T-helper 17 cell (primary cell): Measurements from ENCODE around the gene TAF11. TPM values are rescaled to one million over a fixed set of nuclear protein-coding genes. Genes with fewer than 3 reads are reported as not detected.
"Not testable (repeated sequence)": the region's sequence is repeated elsewhere in the genome, so short reads cannot be mapped to it uniquely, and the experiment has no call there.

Experiments
- ATAC-seq: fragments of 150-1000 bp; cut with Tn5 transposase; 2 replicates; pipeline ENCODE4 v1.10.0; 2021; ENCODE audit warnings: mild to moderate bottlenecking, moderate library complexity
- DNase-seq, 3 donors: peaks; one replicate each; pipeline versions ENCODE4 v3.0.0 to v3.0.0-alpha.2; 2020 to 2021
- H3K9me3 ChIP-seq: one replicate; pipeline ENCODE4 v1.7.0; 2013; ENCODE audit warnings: low read length, mild to moderate bottlenecking; ENCODE audit not compliant: control insufficient read depth, poor library complexity, severe bottlenecking
- H3K27ac Mint-ChIP-seq: one replicate; pipeline ENCODE4 v1.8.0; 2022; ENCODE audit warnings: mild to moderate bottlenecking, moderate library complexity, mixed read lengths
- H3K27me3 Mint-ChIP-seq: one replicate; pipeline ENCODE4 v1.8.0; 2022; ENCODE audit warnings: mixed read lengths
- H3K36me3 Mint-ChIP-seq: one replicate; pipeline ENCODE4 v1.8.0; 2022; ENCODE audit warnings: low read depth, mixed read lengths
- H3K4me1 Mint-ChIP-seq: one replicate; pipeline ENCODE4 v1.8.0; 2022; ENCODE audit warnings: mild to moderate bottlenecking, mixed read lengths
- H3K4me3 Mint-ChIP-seq: one replicate; pipeline ENCODE4 v1.8.0; 2022; ENCODE audit warnings: mild to moderate bottlenecking, moderate library complexity, mixed read lengths
- total RNA-seq, 4 donors: library from RNA in 2 of 4; stranded (reverse) in 2 of 4; gene quantifications; one replicate each; pipeline ENCODE4 v1.2.3 and lab custom pipeline; 2022 to 2026

The TAF11 gene, protein sequence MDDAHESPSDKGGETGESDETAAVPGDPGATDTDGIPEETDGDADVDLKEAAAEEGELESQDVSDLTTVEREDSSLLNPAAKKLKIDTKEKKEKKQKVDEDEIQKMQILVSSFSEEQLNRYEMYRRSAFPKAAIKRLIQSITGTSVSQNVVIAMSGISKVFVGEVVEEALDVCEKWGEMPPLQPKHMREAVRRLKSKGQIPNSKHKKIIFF
- 10 to 100 TPM; 30.1 to 36.3 TPM for total RNA-seq
- total RNA-seq (lab: John Stamatoyannopoulos, UW), result 74.5 to 85.2 reads per million in 2 donors

DNA sequence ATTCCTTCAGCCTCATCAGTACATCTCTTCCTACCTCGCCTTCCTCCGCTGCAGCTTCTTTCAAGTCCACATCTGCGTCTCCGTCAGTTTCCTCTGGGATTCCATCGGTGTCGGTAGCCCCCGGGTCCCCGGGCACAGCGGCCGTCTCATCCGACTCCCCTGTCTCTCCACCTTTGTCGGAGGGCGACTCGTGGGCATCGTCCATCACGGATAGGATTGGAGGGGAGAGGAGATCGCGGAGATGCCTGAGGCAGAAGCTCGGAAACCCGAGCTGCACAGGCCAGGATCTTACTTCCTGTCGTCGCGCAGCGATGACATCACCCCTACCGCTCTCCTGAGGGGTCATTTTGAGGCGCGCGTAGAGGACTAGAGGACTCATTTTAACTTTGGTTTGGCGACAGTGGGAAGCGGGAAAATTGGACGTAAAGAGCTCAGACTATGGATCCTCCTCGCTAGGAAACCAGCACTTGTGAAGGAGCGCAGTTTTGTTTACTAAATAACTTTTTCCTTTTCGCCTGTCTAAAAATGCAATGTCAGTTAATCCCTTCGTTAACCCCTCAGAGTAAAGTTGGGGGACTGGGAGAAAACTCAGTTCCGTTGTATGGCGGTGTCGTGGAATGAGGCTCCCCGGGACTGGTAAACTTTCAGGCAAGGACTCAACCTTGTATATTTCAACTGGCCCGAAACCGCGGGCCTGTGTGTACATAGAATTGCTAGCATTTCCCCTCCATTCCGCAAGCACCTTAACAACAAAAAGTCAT lies at the start of gene TAF11:
TAF11 (minus strand) TSS at position 290 of the 761 bp plus-strand sequence; CDS start at position 205, 85 bp downstream.
- peak; percentile 75 for ATAC-seq
- Mint-ChIP-seq H3K27me3 (no peaks in the 10 kb centered on the region), H3K4me3 (peak within 1 kb of the TSS; percentile 100), H3K4me1 (peaks cover 47% of the 10 kb centered on the region), H3K36me3 (peaks cover 11% of the 10 kb centered on the region), H3K27ac (peak within 1 kb of the TSS; percentile 100)
- DNase-seq, result peak; percentile 73 to 80 (median 77)
- H3K9me3 ChIP-seq, result no peaks in the 10 kb centered on the region

DNA sequence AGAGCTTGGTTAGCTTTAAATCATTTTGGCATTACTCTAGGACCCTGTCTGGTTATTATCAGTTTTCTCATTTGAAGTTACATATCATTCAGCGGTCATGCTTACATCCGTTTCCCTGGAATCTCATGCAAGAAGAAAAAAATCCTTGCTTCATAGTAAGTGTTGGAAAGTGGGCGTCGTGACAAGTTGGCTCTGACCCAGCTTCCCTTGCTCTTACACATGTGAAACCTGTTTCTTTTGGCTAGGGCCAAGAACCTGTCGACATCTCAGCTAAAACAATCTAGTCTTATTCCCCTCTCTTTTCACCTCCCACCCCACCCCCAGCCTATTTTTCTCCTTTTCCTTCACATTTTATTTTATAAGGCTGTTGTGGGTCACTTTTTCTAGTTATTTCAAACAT lies 46.7 kb upstream of the TAF11 start:
- Mint-ChIP-seq H3K4me3 (no peak overlapping the region), H3K36me3 (peaks cover 2% of the 10 kb centered on the region), H3K27ac (no peak overlapping the region)

DNA sequence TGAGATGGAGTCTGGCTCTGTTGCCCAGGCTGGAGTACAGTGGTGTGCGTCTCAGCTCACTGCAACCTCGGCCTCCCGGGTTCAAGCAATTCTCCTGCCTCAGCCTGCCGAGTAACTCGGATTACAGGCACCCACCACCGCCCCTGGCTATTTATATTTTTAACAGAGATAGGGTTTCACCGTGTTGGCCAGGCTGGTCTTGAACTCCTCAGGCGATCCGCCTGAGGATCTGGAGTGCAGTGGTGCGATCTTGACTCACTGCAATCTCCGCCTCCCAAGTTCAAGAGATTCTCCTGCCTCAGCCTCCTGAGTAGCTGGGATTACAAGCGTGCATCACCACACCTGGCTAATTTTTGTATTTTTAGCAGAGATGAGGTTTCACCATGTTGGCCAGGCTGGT lies 44.4 kb upstream of the TAF11 start:
- H3K27ac Mint-ChIP-seq, H3K27me3 Mint-ChIP-seq, H3K36me3 Mint-ChIP-seq, ATAC-seq, H3K4me3 Mint-ChIP-seq, DNase-seq, H3K9me3 ChIP-seq: not testable (repeated sequence)
- peaks cover 18% of the 10 kb centered on the region for H3K4me1 Mint-ChIP-seq

More for the DNA sequence above, 46.7 kb upstream of the TAF11 start:
- no peaks in the 10 kb centered on the region for H3K27me3 Mint-ChIP-seq
- no peak for ATAC-seq
- H3K4me1 Mint-ChIP-seq, result peaks cover 14% of the 10 kb centered on the region
- no peak for DNase-seq
- H3K9me3 ChIP-seq, result no peaks in the 10 kb centered on the region

DNA sequence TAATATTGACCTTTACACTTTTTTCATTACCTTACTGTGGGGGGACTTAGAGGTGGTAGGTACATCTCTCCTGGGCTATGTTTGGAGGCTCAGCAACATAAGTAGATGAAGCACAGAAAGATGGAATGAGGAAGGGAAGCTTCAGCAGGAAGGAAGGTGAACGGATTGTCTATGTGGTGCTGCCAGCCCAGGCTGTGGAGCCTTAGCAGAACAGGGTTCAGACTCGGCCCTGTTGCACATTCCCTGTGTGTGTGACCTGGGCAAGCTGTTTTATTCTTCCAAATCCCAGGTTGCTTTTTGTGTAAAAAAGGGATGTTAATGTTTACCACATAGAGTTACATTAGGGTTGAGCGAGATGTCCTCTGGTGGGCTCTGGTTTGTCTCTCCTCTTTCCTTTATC lies 42.4 kb upstream of the TAF11 start:
- H3K4me1 Mint-ChIP-seq, result peaks cover 22% of the 10 kb centered on the region
- H3K27ac Mint-ChIP-seq, result no peak overlapping the region
- ATAC-seq (no peak), DNase-seq (no peak)
- no peaks in the 10 kb centered on the region for H3K27me3 Mint-ChIP-seq
- no peak overlapping the region for H3K4me3 Mint-ChIP-seq
- no peaks in the 10 kb centered on the region for H3K9me3 ChIP-seq
- H3K36me3 Mint-ChIP-seq, result no peaks in the 10 kb centered on the region

DNA sequence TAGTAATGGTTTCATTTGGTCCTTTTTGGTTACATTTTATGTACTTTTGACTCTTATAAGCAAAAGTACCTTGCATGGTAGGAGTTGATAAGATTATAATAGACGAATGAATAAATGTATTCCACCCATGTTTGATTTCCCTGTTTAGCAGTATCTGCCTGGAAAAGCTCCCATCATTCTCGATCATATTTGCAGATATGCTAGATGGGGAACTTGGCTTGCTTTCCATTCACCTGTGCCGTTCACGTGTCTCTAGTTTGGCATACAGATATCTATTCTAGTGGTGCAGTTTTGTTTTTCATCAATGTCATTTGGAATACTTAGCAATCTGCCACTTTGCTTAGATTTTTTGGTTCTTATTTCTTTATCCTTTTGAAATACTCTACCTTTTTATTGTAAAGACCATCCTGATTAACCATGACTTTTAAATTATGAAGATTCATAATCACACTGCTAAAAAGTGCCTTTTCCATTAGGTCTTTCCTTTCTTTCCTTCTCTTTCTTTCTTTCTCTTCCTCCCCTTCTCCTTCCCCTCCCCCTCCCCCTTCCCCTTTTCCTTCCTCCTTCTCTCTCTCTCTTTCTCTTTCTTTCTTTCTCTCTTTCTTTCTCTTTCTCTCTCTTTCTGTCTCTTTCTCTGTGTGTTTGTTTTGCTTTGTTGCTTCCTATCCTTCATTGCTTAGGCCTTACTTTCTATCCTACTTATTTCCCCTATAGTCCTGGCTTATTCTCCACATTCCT lies 41.6 kb upstream of the TAF11 start:
- H3K36me3 Mint-ChIP-seq, result no peaks in the 10 kb centered on the region
- no peaks in the 10 kb centered on the region for H3K9me3 ChIP-seq
- ATAC-seq (no peak), DNase-seq (no peak)
- no peak overlapping the region for H3K4me3 Mint-ChIP-seq
- no peaks in the 10 kb centered on the region for H3K27me3 Mint-ChIP-seq
- peaks cover 16% of the 10 kb centered on the region for H3K4me1 Mint-ChIP-seq
- no peak overlapping the region for H3K27ac Mint-ChIP-seq

DNA sequence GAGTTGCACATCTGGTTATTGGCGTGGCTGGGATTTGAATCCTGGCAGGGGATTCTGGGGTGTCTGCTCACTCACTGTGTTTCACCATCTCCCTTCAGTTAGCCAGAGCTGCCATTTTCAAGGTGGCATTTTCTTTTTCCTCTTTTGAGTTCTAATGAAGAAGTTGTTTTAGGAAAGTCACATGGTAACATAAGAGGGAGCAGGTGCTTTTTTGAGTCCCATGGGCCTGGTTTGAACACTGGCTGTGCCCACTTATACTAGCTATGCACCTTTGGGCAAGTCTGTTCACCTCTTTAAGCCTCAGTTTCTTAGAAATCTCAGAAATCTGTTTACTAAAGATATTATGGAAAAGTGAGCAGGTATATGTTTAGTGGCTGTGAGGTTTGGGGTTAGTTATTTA lies 40.9 kb upstream of the TAF11 start:
- no peaks in the 10 kb centered on the region for H3K27me3 Mint-ChIP-seq
- H3K9me3 ChIP-seq, result no peaks in the 10 kb centered on the region
- H3K4me3 Mint-ChIP-seq, result no peak overlapping the region
- DNase-seq, result no peak
- H3K4me1 Mint-ChIP-seq, result peaks cover 15% of the 10 kb centered on the region
- H3K36me3 Mint-ChIP-seq, result no peaks in the 10 kb centered on the region
- H3K27ac Mint-ChIP-seq, result no peak overlapping the region
- ATAC-seq, result no peak

DNA sequence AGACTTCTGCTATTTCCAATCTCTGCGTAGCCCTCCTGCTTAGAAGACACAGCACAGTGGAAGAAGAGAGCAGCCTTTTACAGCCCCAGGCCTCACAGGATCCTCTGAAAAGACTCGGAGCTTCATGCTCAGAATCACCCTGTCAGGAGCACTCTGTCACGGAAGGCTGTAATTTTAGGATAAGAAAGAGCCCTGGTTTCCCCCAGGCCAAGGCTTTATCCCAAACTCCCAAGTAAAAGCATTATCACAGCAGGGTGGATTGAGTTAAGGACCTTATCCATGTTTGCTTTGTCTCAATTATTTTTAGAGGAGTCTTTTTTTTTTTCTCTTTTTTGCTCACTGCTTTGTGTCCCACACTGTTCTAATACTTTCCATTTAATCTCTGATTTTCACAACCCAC lies 40.4 kb upstream of the TAF11 start:
- H3K27ac Mint-ChIP-seq, result no peak overlapping the region
- no peaks in the 10 kb centered on the region for H3K27me3 Mint-ChIP-seq
- no peak for DNase-seq

DNA sequence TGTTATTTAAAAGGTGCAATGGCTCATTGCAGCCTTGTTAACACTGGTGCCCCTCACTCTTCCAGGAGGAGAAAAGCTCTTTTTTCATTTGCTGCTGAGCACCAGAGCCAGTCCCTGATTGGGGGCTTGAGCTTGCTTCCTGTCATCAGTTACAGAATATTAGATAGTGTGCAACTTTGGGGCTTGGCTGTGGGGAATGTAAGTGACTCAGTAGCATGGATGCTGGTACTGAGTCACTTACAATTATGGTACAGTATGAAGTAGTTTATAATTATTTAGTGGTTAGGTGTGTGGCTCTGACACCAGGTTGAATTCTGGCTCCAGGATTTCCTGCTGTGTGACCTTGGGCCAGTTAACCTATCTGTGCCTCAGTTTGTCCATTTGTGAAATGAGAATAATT lies 38.8 kb upstream of the TAF11 start:
- ATAC-seq (no peak), DNase-seq (no peak)
- H3K4me1 Mint-ChIP-seq, result peaks cover 15% of the 10 kb centered on the region
- H3K36me3 Mint-ChIP-seq, result no peaks in the 10 kb centered on the region
- no peaks in the 10 kb centered on the region for H3K27me3 Mint-ChIP-seq
- no peaks in the 10 kb centered on the region for H3K9me3 ChIP-seq
- no peak overlapping the region for H3K4me3 Mint-ChIP-seq
- no peak overlapping the region for H3K27ac Mint-ChIP-seq

More for the DNA sequence above, 40.4 kb upstream of the TAF11 start:
- no peaks in the 10 kb centered on the region for H3K9me3 ChIP-seq
- ATAC-seq, result no peak
- Mint-ChIP-seq H3K4me3 (no peak overlapping the region), H3K4me1 (peaks cover 15% of the 10 kb centered on the region), H3K36me3 (no peaks in the 10 kb centered on the region)

DNA sequence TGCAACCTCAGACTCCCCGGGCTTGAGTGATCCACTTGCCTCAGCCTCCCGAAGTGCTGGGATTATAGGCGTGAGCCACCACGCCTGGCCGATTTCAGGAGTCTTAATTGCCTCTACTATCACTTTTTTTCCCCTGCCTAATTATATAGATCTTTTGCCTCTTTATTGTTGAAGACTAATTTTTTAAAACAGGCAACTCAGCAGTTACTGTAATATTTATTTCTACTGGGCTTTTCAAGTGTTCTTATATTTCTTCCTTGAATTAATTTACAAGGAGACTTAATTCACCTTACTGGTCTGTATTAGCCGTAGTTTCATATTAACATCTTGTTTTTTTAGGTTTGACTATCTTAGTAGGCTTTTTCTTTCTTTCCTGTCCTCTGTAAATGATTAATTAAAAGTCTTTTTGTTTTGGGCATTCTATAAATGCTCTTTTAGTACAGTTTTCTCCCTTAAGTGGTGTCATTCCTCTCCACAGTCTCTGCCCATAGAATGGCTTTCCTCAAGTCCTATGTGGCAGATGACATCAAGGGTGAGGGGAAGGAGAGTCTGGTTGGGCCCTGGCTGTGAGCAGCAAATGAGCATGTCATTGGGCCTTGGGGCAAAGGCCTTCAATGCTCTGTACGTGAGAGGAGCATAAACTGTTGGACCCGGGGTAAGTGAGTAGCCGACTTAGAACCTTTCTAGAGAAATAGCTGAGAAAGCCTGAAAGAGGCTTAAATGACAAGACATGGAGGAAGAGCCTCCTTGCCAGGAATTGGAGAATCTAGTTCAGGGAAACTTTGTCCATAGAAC lies 37.2 kb upstream of the TAF11 start:
- Mint-ChIP-seq H3K27ac (peak overlapping the region; percentile 49), H3K27me3 (no peaks in the 10 kb centered on the region), H3K36me3 (no peaks in the 10 kb centered on the region), H3K4me3 (no peak overlapping the region), H3K4me1 (peaks cover 15% of the 10 kb centered on the region)
- H3K9me3 ChIP-seq, result no peaks in the 10 kb centered on the region
- DNase-seq (no peak), ATAC-seq (no peak)

DNA sequence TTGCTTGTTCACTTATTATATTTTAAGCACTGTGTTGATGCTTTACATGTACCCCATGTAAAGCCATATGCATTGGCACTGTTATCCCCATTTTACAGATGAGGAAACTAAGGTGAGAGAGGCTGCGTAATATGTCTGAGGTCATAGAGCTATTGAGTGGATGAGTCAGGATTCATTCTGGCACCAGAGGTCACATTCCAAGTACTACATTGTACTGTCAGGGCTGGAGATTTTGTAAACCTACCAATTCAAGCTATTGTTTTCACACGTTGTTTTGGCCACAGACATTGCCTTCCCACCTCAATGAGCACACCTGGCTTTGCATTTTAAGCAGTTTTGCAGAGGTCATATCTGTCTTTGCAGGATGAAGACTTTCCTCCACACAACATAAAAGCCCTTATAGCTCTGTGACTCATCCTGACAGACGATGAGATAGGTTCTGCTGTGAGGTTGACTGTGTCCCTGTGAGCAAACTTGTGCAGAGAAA lies 34.4 kb upstream of the TAF11 start:
- no peak overlapping the region for H3K4me3 Mint-ChIP-seq
- H3K9me3 ChIP-seq, result no peaks in the 10 kb centered on the region

DNA sequence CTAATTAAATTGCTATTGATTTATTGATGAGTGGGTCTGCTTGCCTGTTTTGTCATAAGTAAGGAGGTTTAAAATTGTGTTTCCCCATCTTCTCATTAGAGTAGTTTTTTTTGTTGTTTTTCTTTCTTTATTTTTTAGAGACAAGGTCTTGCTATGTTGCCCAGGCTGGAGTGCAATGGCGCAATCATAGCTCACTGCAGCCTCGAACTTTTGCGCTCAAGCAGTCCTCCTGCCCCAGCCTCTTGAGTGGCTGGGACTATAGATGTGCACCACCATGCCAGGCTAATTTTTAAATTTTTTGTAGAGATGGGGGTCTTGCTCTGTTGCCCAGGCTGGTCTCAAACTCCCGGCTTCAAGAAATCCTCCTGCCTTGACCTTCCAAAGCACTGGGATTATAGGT lies 32.3 kb upstream of the TAF11 start:
- peaks cover 4% of the 10 kb centered on the region for H3K4me1 Mint-ChIP-seq
- ATAC-seq (no peak), DNase-seq (no peak)
- H3K9me3 ChIP-seq, result no peaks in the 10 kb centered on the region
- no peaks in the 10 kb centered on the region for H3K27me3 Mint-ChIP-seq
- H3K27ac Mint-ChIP-seq, result no peak overlapping the region
- no peaks in the 10 kb centered on the region for H3K36me3 Mint-ChIP-seq
- no peak overlapping the region for H3K4me3 Mint-ChIP-seq

More for the DNA sequence above, 34.4 kb upstream of the TAF11 start:
- H3K4me1 Mint-ChIP-seq, result peaks cover 7% of the 10 kb centered on the region
- H3K36me3 Mint-ChIP-seq, result no peaks in the 10 kb centered on the region
- H3K27ac Mint-ChIP-seq, result no peak overlapping the region
- no peaks in the 10 kb centered on the region for H3K27me3 Mint-ChIP-seq
- DNase-seq (no peak), ATAC-seq (no peak)

DNA sequence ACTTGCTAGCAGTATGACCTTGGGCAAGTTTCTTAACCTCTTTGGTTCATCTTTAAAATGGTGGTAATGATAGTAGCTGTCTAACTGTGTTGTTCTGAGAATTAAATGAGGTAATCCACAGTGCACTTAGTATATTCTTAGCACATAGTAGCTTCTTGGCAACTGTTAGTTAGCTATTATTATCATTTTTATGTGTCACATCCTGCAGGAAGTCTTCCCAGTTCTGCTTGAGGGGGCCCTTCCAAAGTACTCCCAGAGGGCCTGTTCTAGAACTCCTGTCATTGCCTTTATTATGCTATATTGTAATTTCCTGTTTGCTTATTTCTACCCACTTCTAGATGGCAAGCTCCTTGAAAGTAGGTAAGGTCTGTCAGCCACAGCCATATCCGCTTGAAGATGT lies 31.8 kb upstream of the TAF11 start:
- Mint-ChIP-seq H3K4me1 (peaks cover 5% of the 10 kb centered on the region), H3K27me3 (no peaks in the 10 kb centered on the region), H3K36me3 (no peaks in the 10 kb centered on the region), H3K4me3 (no peak overlapping the region), H3K27ac (no peak overlapping the region)
- no peaks in the 10 kb centered on the region for H3K9me3 ChIP-seq
- DNase-seq (no peak), ATAC-seq (no peak)
